Stomach smooth muscle (tissue), 2 donors: ENCODE data around the gene HS1BP3.

Experiments used
- H3K27ac ChIP-seq: one replicate; pipeline ENCODE4 v1.7.0; 2013; ENCODE audit warnings: mild to moderate bottlenecking, low read length, inconsistent platforms
- H3K27me3 ChIP-seq, 2 donors: one replicate each; pipeline ENCODE4 v1.7.0; 2013; ENCODE audit warnings: low read length in 2 of 2; ENCODE audit not compliant: insufficient read depth in 2 of 2, control insufficient read depth in 1 of 2
- H3K36me3 ChIP-seq, 2 donors: one replicate each; pipeline ENCODE4 v1.7.0; 2013; ENCODE audit warnings: low read length in 2 of 2; ENCODE audit not compliant: control insufficient read depth in 2 of 2, insufficient read depth in 2 of 2
- H3K4me1 ChIP-seq: one replicate; pipeline ENCODE4 v1.7.0; 2013; ENCODE audit warnings: low read length; ENCODE audit not compliant: control insufficient read depth, insufficient read depth
- H3K4me3 ChIP-seq, 2 donors: one replicate each; pipeline ENCODE4 v1.7.0; 2013; ENCODE audit warnings: low read length in 2 of 2
- H3K9ac ChIP-seq, 2 donors: one replicate each; pipeline ENCODE4 v1.7.0; 2013; ENCODE audit warnings: low read length in 2 of 2, mild to moderate bottlenecking in 1 of 2
- H3K9me3 ChIP-seq, 2 donors: one replicate each; pipeline ENCODE4 v1.7.0; 2013; ENCODE audit warnings: low read length in 2 of 2; ENCODE audit not compliant: control insufficient read depth in 2 of 2
- donor health status: healthy.
- donor health status: Pancreatic carcinoma.

HS1BP3 gene

GRCh38 chr2:20650393-20650876, 463 bp downstream of the HS1BP3 start:
- H3K4me3 ChIP-seq: peak overlapping the region; percentile 87 to 98
- H3K36me3 ChIP-seq: peaks cover 5 to 7% of the 10 kb centered on the region in 2 donors
- peaks cover 0 to 2% of the 10 kb centered on the region in 2 donors for H3K27me3 ChIP-seq
- no peaks in the 10 kb centered on the region for H3K9me3 ChIP-seq
- peak overlapping the region; percentile 86 to 95 for H3K9ac ChIP-seq
- H3K27ac ChIP-seq: peak overlapping the region; percentile 97
- peaks cover 67% of the 10 kb centered on the region for H3K4me1 ChIP-seq

GRCh38 chr2:20649976-20650375, 922 bp downstream of the HS1BP3 start:
- no peaks in the 10 kb centered on the region for H3K9me3 ChIP-seq
- peak overlapping the region; percentile 86 to 95 for H3K9ac ChIP-seq
- H3K4me1 ChIP-seq: peaks cover 68% of the 10 kb centered on the region
- H3K4me3 ChIP-seq: peak overlapping the region; percentile 87 to 98
- peaks cover 9 to 10% of the 10 kb centered on the region in 2 donors for H3K36me3 ChIP-seq
- peak overlapping the region; percentile 97 for H3K27ac ChIP-seq
- peaks cover 0 to 2% of the 10 kb centered on the region in 2 donors for H3K27me3 ChIP-seq

GRCh38 chr2:20649576-20649975, 1.3 kb downstream of the HS1BP3 start:
- Histone ChIP-seq H3K4me3 (peak overlapping the region; percentile 87 to 98), H3K36me3 (peaks cover 10 to 14% of the 10 kb centered on the region in 2 donors), H3K9me3 (no peaks in the 10 kb centered on the region), H3K4me1 (peaks cover 68% of the 10 kb centered on the region), H3K9ac (peak overlapping the region; percentile 86 to 95), H3K27me3 (peaks cover 0 to 2% of the 10 kb centered on the region in 2 donors), H3K27ac (peak overlapping the region; percentile 97)

GRCh38 chr2:20648831-20649230, 2.1 kb downstream of the HS1BP3 start:
- no peaks in the 10 kb centered on the region for H3K9me3 ChIP-seq
- H3K4me1 ChIP-seq: peaks cover 71% of the 10 kb centered on the region
- H3K9ac ChIP-seq: peak overlapping the region; percentile 40 to 95
- peaks cover 0 to 2% of the 10 kb centered on the region in 2 donors for H3K27me3 ChIP-seq
- peak overlapping the region; percentile 97 for H3K27ac ChIP-seq
- peak overlapping the region; percentile 57 to 98 for H3K4me3 ChIP-seq
- peaks cover 10 to 21% of the 10 kb centered on the region in 2 donors for H3K36me3 ChIP-seq

DNA sequence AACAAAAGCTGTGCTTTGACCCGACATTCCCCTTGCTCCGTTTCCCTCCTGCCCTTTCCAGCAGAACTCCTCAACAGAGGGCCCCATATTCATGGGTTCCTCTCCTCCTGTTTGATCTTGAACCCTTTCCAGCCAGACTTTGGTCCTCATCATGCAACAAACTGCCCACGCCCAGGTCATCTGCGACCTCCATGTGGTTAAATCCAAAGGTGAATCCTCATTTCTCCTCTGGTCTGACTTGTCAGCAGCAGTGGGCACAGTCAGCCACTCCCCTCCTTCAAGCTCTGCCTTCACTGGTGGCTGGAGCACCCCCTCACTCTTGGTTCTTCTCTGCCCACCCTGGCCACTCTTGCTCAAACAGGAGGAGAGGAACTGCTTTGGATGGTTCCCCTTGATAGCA, 2.7 kb downstream of the HS1BP3 start:
- peak overlapping the region in 1 of 2 donors; percentile 98 for H3K4me3 ChIP-seq
- H3K9ac ChIP-seq: peak overlapping the region; percentile 36 to 40
- H3K9me3 ChIP-seq: no peaks in the 10 kb centered on the region
- peaks cover 13 to 25% of the 10 kb centered on the region in 2 donors for H3K36me3 ChIP-seq
- peaks cover 71% of the 10 kb centered on the region for H3K4me1 ChIP-seq
- peak overlapping the region; percentile 97 for H3K27ac ChIP-seq
- no peaks in the 10 kb centered on the region for H3K27me3 ChIP-seq

DNA sequence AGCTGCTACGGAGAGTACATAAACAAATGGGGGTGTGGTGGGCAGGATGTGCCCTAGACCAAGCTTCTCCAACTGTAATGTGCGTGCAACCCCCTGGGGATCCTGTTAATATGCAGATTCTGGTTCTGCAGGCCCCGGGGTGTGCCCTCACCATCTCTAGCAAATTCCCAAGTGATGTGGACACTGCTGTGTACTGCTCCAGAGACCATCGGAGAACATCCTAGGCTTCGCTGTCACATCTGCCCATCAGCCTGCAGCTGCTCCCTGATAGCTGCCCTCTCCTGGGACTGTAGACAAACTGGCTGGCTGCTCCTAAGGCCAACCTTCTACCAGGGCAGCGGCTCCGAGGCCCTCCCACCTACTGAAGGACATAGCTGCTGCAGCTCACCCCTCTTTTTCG, 3.2 kb downstream of the HS1BP3 start:
- H3K9me3 ChIP-seq: no peaks in the 10 kb centered on the region
- H3K4me3 ChIP-seq: peak overlapping the region in 1 of 2 donors; percentile 98
- peaks cover 16 to 25% of the 10 kb centered on the region in 2 donors for H3K36me3 ChIP-seq
- peak overlapping the region in 1 of 2 donors; percentile 13 for H3K9ac ChIP-seq
- peak overlapping the region; percentile 97 for H3K27ac ChIP-seq
- no peaks in the 10 kb centered on the region for H3K27me3 ChIP-seq
- H3K4me1 ChIP-seq: peaks cover 75% of the 10 kb centered on the region

DNA sequence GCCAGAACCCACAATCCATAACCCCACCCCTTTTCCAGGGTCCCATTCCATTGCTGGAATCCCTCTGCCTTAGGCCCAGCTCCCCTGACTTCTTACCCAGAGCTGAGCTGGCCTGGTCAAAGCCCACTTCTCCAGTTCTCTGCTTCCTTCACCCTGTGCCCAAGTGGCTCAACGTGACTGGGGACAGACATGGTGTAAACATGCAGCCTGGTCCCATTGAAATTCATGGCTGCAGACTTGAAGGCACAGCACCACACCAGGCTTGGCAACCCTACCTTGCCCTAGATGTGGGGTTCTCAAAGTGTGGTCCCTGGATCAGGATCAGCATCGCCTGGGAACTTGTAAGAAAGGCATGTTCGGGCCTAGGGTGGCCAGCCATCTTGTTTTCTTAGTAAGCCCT, 3.7 kb downstream of the HS1BP3 start:
- Histone ChIP-seq H3K36me3 (peaks cover 16 to 25% of the 10 kb centered on the region in 2 donors), H3K27me3 (no peaks in the 10 kb centered on the region), H3K4me3 (peak overlapping the region in 1 of 2 donors; percentile 98)

DNA sequence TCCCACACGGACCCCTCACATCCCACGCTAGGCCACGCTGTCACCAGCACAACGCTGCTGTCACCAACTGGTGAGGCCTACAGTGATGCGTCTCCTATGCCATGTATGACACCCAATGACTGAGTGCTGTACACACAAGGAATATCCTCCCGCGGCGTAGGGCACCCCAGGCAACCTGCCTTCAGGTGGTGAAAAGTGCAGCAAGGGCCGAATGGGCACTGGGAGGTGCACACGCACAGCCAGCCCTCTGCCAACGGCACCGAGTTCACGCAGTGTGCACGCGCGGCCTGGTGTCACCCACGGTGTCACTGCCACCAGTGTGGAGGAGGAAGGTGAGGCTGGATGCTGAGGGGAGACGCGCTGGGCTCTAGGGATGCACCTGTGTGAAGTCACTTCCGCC, 4.5 kb downstream of the HS1BP3 start:
- Histone ChIP-seq H3K9me3 (no peaks in the 10 kb centered on the region), H3K27ac (peak overlapping the region; percentile 97), H3K27me3 (no peaks in the 10 kb centered on the region), H3K9ac (no peak overlapping the region), H3K36me3 (peaks cover 16 to 25% of the 10 kb centered on the region in 2 donors), H3K4me1 (peaks cover 76% of the 10 kb centered on the region), H3K4me3 (no peak overlapping the region)

More for the DNA sequence above, 3.7 kb downstream of the HS1BP3 start:
- H3K27ac ChIP-seq: peak overlapping the region; percentile 97
- H3K9ac ChIP-seq: no peak overlapping the region
- H3K4me1 ChIP-seq: peaks cover 76% of the 10 kb centered on the region
- H3K9me3 ChIP-seq: no peaks in the 10 kb centered on the region

- Histone ChIP-seq H3K27ac (peak overlapping the region; percentile 99), H3K36me3 (peaks cover 16 to 27% of the 10 kb centered on the region in 2 donors), H3K4me3 (no peak overlapping the region), H3K9ac (peak overlapping the region in 1 of 2 donors; percentile 42), H3K9me3 (no peaks in the 10 kb centered on the region), H3K27me3 (no peaks in the 10 kb centered on the region), H3K4me1 (peaks cover 78% of the 10 kb centered on the region)
Measured at GRCh38 chr2:20645761-20646160, 5.1 kb downstream of the HS1BP3 start.

GRCh38 chr2:20645301-20645701, 5.6 kb downstream of the HS1BP3 start:
- H3K9ac ChIP-seq: no peak overlapping the region
- peaks cover 79% of the 10 kb centered on the region for H3K4me1 ChIP-seq
- no peaks in the 10 kb centered on the region for H3K27me3 ChIP-seq
- peaks cover 16 to 29% of the 10 kb centered on the region in 2 donors for H3K36me3 ChIP-seq
- no peak overlapping the region for H3K4me3 ChIP-seq
- peak overlapping the region; percentile 99 for H3K27ac ChIP-seq
- no peaks in the 10 kb centered on the region for H3K9me3 ChIP-seq

DNA sequence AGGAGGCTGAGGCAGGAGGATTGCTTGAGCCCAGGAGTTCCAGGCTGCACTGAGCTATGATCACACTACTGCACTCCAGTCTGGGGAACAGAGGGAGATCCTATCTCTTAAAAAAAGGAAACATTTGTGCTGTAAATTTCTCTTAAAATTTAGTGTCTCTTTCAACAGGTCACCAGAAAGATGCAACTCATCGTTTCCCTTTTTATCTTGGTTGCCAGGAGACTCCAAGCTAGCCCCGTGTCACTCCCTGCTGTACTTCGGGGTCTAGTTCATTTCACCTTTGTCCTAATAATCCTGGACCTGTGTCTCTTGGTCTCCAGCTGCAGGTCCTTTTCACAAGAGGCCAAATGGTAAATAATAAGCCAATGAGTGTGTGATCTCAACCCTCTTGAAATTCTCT, 7.1 kb downstream of the HS1BP3 start:
- H3K27ac ChIP-seq: peak overlapping the region; percentile 99
- H3K36me3 ChIP-seq: peaks cover 21 to 40% of the 10 kb centered on the region in 2 donors
- no peak overlapping the region for H3K4me3 ChIP-seq
- peaks cover 78% of the 10 kb centered on the region for H3K4me1 ChIP-seq
- no peaks in the 10 kb centered on the region for H3K9me3 ChIP-seq
- no peak overlapping the region for H3K9ac ChIP-seq
- H3K27me3 ChIP-seq: no peaks in the 10 kb centered on the region
